Naive B cell (primary cell): ENCODE data around the gene RET. TPM values are rescaled to one million over a fixed set of nuclear protein-coding genes. Genes with fewer than 3 reads are reported as not detected.
A peak's percentile ranks its signal among the peaks of the same experiment; 100 is the strongest.

Source experiments
- ATAC-seq, 2 donors: fragments of 150-1000 bp; cut with Tn5 transposase; 2 replicates each; pipeline ENCODE4 v1.10.0; 2021; ENCODE audit warnings: low read depth in 2 of 2, mild to moderate bottlenecking in 2 of 2, moderate library complexity in 2 of 2
- DNase-seq: peaks from one replicate; pipeline ENCODE4 v3.0.0; 2022
- H3K27ac Mint-ChIP-seq, 6 donors: one replicate each; pipeline ENCODE4 v1.8.0; 2020 to 2022; ENCODE audit warnings: mild to moderate bottlenecking in 6 of 6, mixed read lengths in 6 of 6, moderate library complexity in 5 of 6, inconsistent platforms in 2 of 6
- H3K27me3 Mint-ChIP-seq, 3 donors: one replicate each; pipeline ENCODE4 v1.8.0; 2021 to 2022; ENCODE audit warnings: mixed read lengths in 3 of 3, mild to moderate bottlenecking in 1 of 3
- H3K36me3 Mint-ChIP-seq, 2 donors: one replicate each; pipeline ENCODE4 v1.8.0; 2020 to 2022; ENCODE audit warnings: mixed read lengths in 2 of 2, inconsistent platforms in 1 of 2, mild to moderate bottlenecking in 1 of 2
- H3K4me1 Mint-ChIP-seq, 3 donors: one replicate each; pipeline ENCODE4 v1.8.0; 2020 to 2022; ENCODE audit warnings: mixed read lengths in 3 of 3, inconsistent platforms in 1 of 3, mild to moderate bottlenecking in 1 of 3, moderate library complexity in 1 of 3
- H3K4me3 Mint-ChIP-seq, 8 donors: one replicate each; pipeline ENCODE4 v1.8.0; 2020 to 2022; ENCODE audit warnings: mild to moderate bottlenecking in 8 of 8, mixed read lengths in 8 of 8, moderate library complexity in 8 of 8, inconsistent platforms in 2 of 8
- H3K9me3 Mint-ChIP-seq, 7 donors: one replicate each; pipeline ENCODE4 v1.8.0; 2020 to 2022; ENCODE audit warnings: mixed read lengths in 7 of 7, mild to moderate bottlenecking in 5 of 7, inconsistent platforms in 2 of 7, moderate library complexity in 1 of 7
- polyA plus RNA-seq, 6 donors: library from polyadenylated mRNA; unstranded; fragments of 300-500 nt; fragmentation: Illumina TruSeq; gene quantifications; one replicate each; pipeline ENCODE4 v1.2.3, GENCODE V29; 2021; ENCODE audit warnings: low read depth in 6 of 6

Gene RET
- polyA plus RNA-seq, 6 donors from 2014 or later, result not detected

GRCh38 chr10:43099928-43100327, 23.1 kb downstream of the RET start:
- no peak for DNase-seq
- H3K27me3 Mint-ChIP-seq, result peaks cover 15 to 31% (median 28%) of the 10 kb centered on the region in 3 donors
- no peaks in the 10 kb centered on the region for H3K36me3 Mint-ChIP-seq
- no peak for ATAC-seq
- H3K4me1 Mint-ChIP-seq, result peaks cover 0 to 8% (median under 1%) of the 10 kb centered on the region in 3 donors
- H3K9me3 Mint-ChIP-seq, result no peaks in the 10 kb centered on the region
- no peak overlapping the region for H3K4me3 Mint-ChIP-seq
- H3K27ac Mint-ChIP-seq, result no peak overlapping the region

GRCh38 chr10:43100366-43100765, 23.5 kb downstream of the RET start:
- Mint-ChIP-seq H3K9me3 (no peaks in the 10 kb centered on the region), H3K4me3 (no peak overlapping the region), H3K27ac (no peak overlapping the region), H3K27me3 (peaks cover 15 to 31% (median 28%) of the 10 kb centered on the region in 3 donors), H3K4me1 (peaks cover 0 to 8% (median 5%) of the 10 kb centered on the region in 3 donors), H3K36me3 (no peaks in the 10 kb centered on the region)
- ATAC-seq (no peak), DNase-seq (no peak)

GRCh38 chr10:43102063-43102828, 25.4 kb downstream of the RET start:
- Mint-ChIP-seq H3K9me3 (no peaks in the 10 kb centered on the region), H3K4me1 (peaks cover 7 to 10% (median 8%) of the 10 kb centered on the region in 3 donors), H3K36me3 (no peaks in the 10 kb centered on the region), H3K27ac (no peak overlapping the region), H3K4me3 (peak overlapping the region in 5 of 8 donors; percentile 40 to 78 (median 55)), H3K27me3 (peaks cover 15 to 31% (median 28%) of the 10 kb centered on the region in 3 donors)
- ATAC-seq, result no peak
- DNase-seq, result no peak

- Mint-ChIP-seq H3K9me3 (no peaks in the 10 kb centered on the region), H3K4me3 (peak overlapping the region; percentile 64 to 93 (median 81)), H3K27me3 (peaks cover 11 to 21% (median 18%) of the 10 kb centered on the region in 3 donors), H3K27ac (peak overlapping the region in 3 of 6 donors; percentile 39 to 84 (median 52)), H3K4me1 (peaks cover 7 to 10% (median 8%) of the 10 kb centered on the region in 3 donors), H3K36me3 (no peaks in the 10 kb centered on the region)
- ATAC-seq (peak; percentile 89 to 94), DNase-seq (peak; percentile 76)
Observed at GRCh38 chr10:43105102-43105955, 28.5 kb downstream of the RET start.

- peaks cover 11 to 21% (median 17%) of the 10 kb centered on the region in 3 donors for H3K27me3 Mint-ChIP-seq
- H3K27ac Mint-ChIP-seq, result peak overlapping the region in 1 of 6 donors; percentile 42
- H3K4me1 Mint-ChIP-seq, result peaks cover 7 to 10% (median 8%) of the 10 kb centered on the region in 3 donors
- H3K4me3 Mint-ChIP-seq, result peak overlapping the region in 6 of 8 donors; percentile 54 to 81 (median 68)
- DNase-seq, result no peak
- no peaks in the 10 kb centered on the region for H3K9me3 Mint-ChIP-seq
- no peak for ATAC-seq
- no peaks in the 10 kb centered on the region for H3K36me3 Mint-ChIP-seq
Observed at GRCh38 chr10:43105956-43106229, 29.0 kb downstream of the RET start.

- Mint-ChIP-seq H3K4me1 (peaks cover 7 to 10% (median 8%) of the 10 kb centered on the region in 3 donors), H3K4me3 (peak overlapping the region in 5 of 8 donors; percentile 54 to 78 (median 65)), H3K36me3 (no peaks in the 10 kb centered on the region), H3K9me3 (no peaks in the 10 kb centered on the region), H3K27me3 (peaks cover 11 to 21% (median 17%) of the 10 kb centered on the region in 3 donors), H3K27ac (peak overlapping the region in 5 of 6 donors; percentile 46 to 75 (median 65))
- ATAC-seq (no peak), DNase-seq (no peak)
Observed at GRCh38 chr10:43106256-43107091, 29.6 kb downstream of the RET start.

GRCh38 chr10:43108951-43109350, 32.1 kb downstream of the RET start:
- no peak for DNase-seq
- H3K27ac Mint-ChIP-seq, result no peak overlapping the region
- H3K4me1 Mint-ChIP-seq, result peaks cover under 1 to 10% (median 7%) of the 10 kb centered on the region in 3 donors
- H3K4me3 Mint-ChIP-seq, result no peak overlapping the region
- H3K36me3 Mint-ChIP-seq, result no peaks in the 10 kb centered on the region
- no peak for ATAC-seq
- peaks cover 0 to 2% (median 0%) of the 10 kb centered on the region in 3 donors for H3K27me3 Mint-ChIP-seq
- no peaks in the 10 kb centered on the region for H3K9me3 Mint-ChIP-seq

- H3K27ac Mint-ChIP-seq, result no peak overlapping the region
- no peaks in the 10 kb centered on the region for H3K27me3 Mint-ChIP-seq
- no peaks in the 10 kb centered on the region for H3K36me3 Mint-ChIP-seq
- no peak for DNase-seq
- H3K4me3 Mint-ChIP-seq, result no peak overlapping the region
- no peaks in the 10 kb centered on the region for H3K9me3 Mint-ChIP-seq
- H3K4me1 Mint-ChIP-seq, result peaks cover 0 to 10% (median 7%) of the 10 kb centered on the region in 3 donors
- no peak for ATAC-seq
Observed at GRCh38 chr10:43109671-43110249, 32.9 kb downstream of the RET start.

- no peak for ATAC-seq
- no peak for DNase-seq
- Mint-ChIP-seq H3K27ac (peak overlapping the region in 1 of 6 donors; percentile 76), H3K27me3 (no peaks in the 10 kb centered on the region), H3K4me3 (no peak overlapping the region), H3K4me1 (peaks cover 0 to 7% (median 4%) of the 10 kb centered on the region in 3 donors), H3K9me3 (no peaks in the 10 kb centered on the region), H3K36me3 (no peaks in the 10 kb centered on the region)
Observed at GRCh38 chr10:43110338-43111071, 33.6 kb downstream of the RET start.

- ATAC-seq (no peak), DNase-seq (no peak)
- peak overlapping the region in 1 of 6 donors; percentile 56 for H3K27ac Mint-ChIP-seq
- H3K4me3 Mint-ChIP-seq, result no peak overlapping the region
- H3K4me1 Mint-ChIP-seq, result peaks cover 0 to 7% (median 0%) of the 10 kb centered on the region in 3 donors
- no peaks in the 10 kb centered on the region for H3K27me3 Mint-ChIP-seq
- no peaks in the 10 kb centered on the region for H3K36me3 Mint-ChIP-seq
- H3K9me3 Mint-ChIP-seq, result no peaks in the 10 kb centered on the region
Observed at GRCh38 chr10:43111101-43111500, 34.2 kb downstream of the RET start.

GRCh38 chr10:43111921-43112607, 35.2 kb downstream of the RET start:
- Mint-ChIP-seq H3K27me3 (no peaks in the 10 kb centered on the region), H3K36me3 (no peaks in the 10 kb centered on the region), H3K27ac (no peak overlapping the region), H3K9me3 (no peaks in the 10 kb centered on the region), H3K4me1 (peaks cover 0 to under 1% (median 0%) of the 10 kb centered on the region in 3 donors), H3K4me3 (peak overlapping the region in 1 of 8 donors; percentile 25)
- ATAC-seq (no peak), DNase-seq (no peak)

- H3K4me3 Mint-ChIP-seq, result no peak overlapping the region
- no peaks in the 10 kb centered on the region for H3K27me3 Mint-ChIP-seq
- DNase-seq, result no peak
- H3K27ac Mint-ChIP-seq, result no peak overlapping the region
- H3K4me1 Mint-ChIP-seq, result no peaks in the 10 kb centered on the region
- H3K36me3 Mint-ChIP-seq, result no peaks in the 10 kb centered on the region
- H3K9me3 Mint-ChIP-seq, result no peaks in the 10 kb centered on the region
- ATAC-seq, result no peak
Observed at GRCh38 chr10:43112608-43112961, 35.7 kb downstream of the RET start.
